WTC11 (cell line): Measurements from ENCODE around the gene OCEL1.

Source experiments
- CTCF ChIP-seq: fragments of 200-600 bp; IDR thresholded peaks from 2 replicates; pipeline ENCODE4 v1.8.0; 2022; ENCODE audit warnings: antibody characterized with exemption
- E2F4 ChIP-seq: sonication (generic); formaldehyde crosslinking; IDR thresholded peaks from 2 replicates; pipeline ENCODE4 v1.8.1; 2022; ENCODE audit warnings: low read depth, mild to moderate bottlenecking, moderate library complexity, missing genetic modification reagents, borderline replicate concordance
- E2F5 ChIP-seq: sonication (generic); formaldehyde crosslinking; IDR thresholded peaks from 2 replicates; pipeline ENCODE4 v1.8.1; 2022; ENCODE audit warnings: mild to moderate bottlenecking, moderate library complexity, missing genetic modification reagents
- EMX1 ChIP-seq: fragments of 250-450 bp; sonication (Bioruptor Pico); IDR thresholded peaks from 2 replicates; pipeline ENCODE4 v1.8.0; 2021; ENCODE audit warnings: mild to moderate bottlenecking
- FOXJ3 ChIP-seq: sonication (generic); formaldehyde crosslinking; IDR thresholded peaks from 2 replicates; pipeline ENCODE4 v1.9.0; 2021; ENCODE audit warnings: missing genetic modification reagents, mild to moderate bottlenecking, borderline replicate concordance
- FOXP4 ChIP-seq: sonication (generic); formaldehyde crosslinking; IDR thresholded peaks from 2 replicates; pipeline ENCODE4 v1.8.0; 2022; ENCODE audit warnings: mild to moderate bottlenecking, missing genetic modification reagents
- KAT7 ChIP-seq: sonication (generic); formaldehyde crosslinking; IDR thresholded peaks from 2 replicates; pipeline ENCODE4 v1.8.1; 2023; ENCODE audit warnings: missing genetic modification reagents, mild to moderate bottlenecking, borderline replicate concordance
- MAX ChIP-seq: sonication (generic); formaldehyde crosslinking; IDR thresholded peaks from 2 replicates; pipeline ENCODE4 v1.8.0; 2022; ENCODE audit warnings: mild to moderate bottlenecking, missing genetic modification reagents
- NR2C2 ChIP-seq: sonication (generic); formaldehyde crosslinking; IDR thresholded peaks from 2 replicates; pipeline ENCODE4 v1.8.0; 2022; ENCODE audit warnings: mild to moderate bottlenecking, missing genetic modification reagents
- NR3C1 ChIP-seq: sonication (generic); formaldehyde crosslinking; conservative IDR thresholded peaks from 2 replicates; pipeline ENCODE4 v1.8.1; 2023; ENCODE audit warnings: low read depth, mild to moderate bottlenecking, missing genetic modification reagents
- PRRX2 ChIP-seq: fragments of 250-450 bp; sonication (Bioruptor Pico); IDR thresholded peaks from 2 replicates; pipeline ENCODE4 v1.8.0; 2021; ENCODE audit warnings: mild to moderate bottlenecking
- TEAD4 ChIP-seq: sonication (generic); formaldehyde crosslinking; IDR thresholded peaks from 2 replicates; pipeline ENCODE4 v1.8.0; 2022; ENCODE audit warnings: mild to moderate bottlenecking, missing genetic modification reagents
- USF2 ChIP-seq: sonication (generic); formaldehyde crosslinking; IDR thresholded peaks from 2 replicates; pipeline ENCODE4 v1.8.1; 2023; ENCODE audit warnings: mild to moderate bottlenecking, missing genetic modification reagents, moderate library complexity
- ZNF121 ChIP-seq: sonication (generic); formaldehyde crosslinking; IDR thresholded peaks from 2 replicates; pipeline ENCODE4 v1.8.0; 2023; ENCODE audit warnings: missing genetic modification reagents

- TF ChIP-seq E2F4 (CRISPR knock-in tag): no peak
- TF ChIP-seq NR2C2: no peak
- TF ChIP-seq EMX1 (CRISPR knock-in tag): no peak
- no peak for TF ChIP-seq CTCF
- TF ChIP-seq MAX (CRISPR knock-in tag): no peak
- TF ChIP-seq TEAD4 (CRISPR knock-in tag): no peak
- TF ChIP-seq FOXP4 (CRISPR knock-in tag): no peak
- no peak for TF ChIP-seq NR3C1 (CRISPR knock-in tag)
- no peak for TF ChIP-seq FOXJ3 (CRISPR knock-in tag)
- TF ChIP-seq E2F5 (CRISPR knock-in tag): no peak
- no peak for TF ChIP-seq USF2 (CRISPR knock-in tag)
- no peak for TF ChIP-seq KAT7
- TF ChIP-seq ZNF121 (CRISPR knock-in tag): no peak
- no peak for TF ChIP-seq PRRX2 (CRISPR knock-in tag)
These were observed 33.2 kb downstream of the OCEL1 start for GRCh38 chr19:17259118-17259780.
